CD14-positive monocyte (primary cell): Measurements from ENCODE around the gene P2RX3. TPM values are rescaled to one million over a fixed set of nuclear protein-coding genes. Genes with fewer than 3 reads are reported as not detected.

Source experiments
- DNase-seq, 3 donors: peaks; one replicate each; pipeline ENCODE4 v3.0.0-alpha.2; 2011 to 2022
- H2AFZ ChIP-seq: 2 replicates; pipeline ENCODE4 v1.6.0; 2012; ENCODE audit warnings: mild to moderate bottlenecking, low read depth, low read length, inconsistent platforms; ENCODE audit not compliant: insufficient read depth, poor library complexity, severe bottlenecking
- H3K27ac ChIP-seq, 2 donors: 1 replicate in 1 of 2; 2 replicates in 1 of 2; pipeline ENCODE4 v1.5.1; 2012 to 2013; ENCODE audit warnings: low read length in 2 of 2, control low read depth in 1 of 2, inconsistent platforms in 1 of 2, low read depth in 1 of 2, mild to moderate bottlenecking in 1 of 2
- H3K27me3 ChIP-seq, 2 donors: one replicate each; pipeline versions ENCODE4 v1.6.0 to v1.6.1; 2011 to 2013; ENCODE audit warnings: low read length in 2 of 2; ENCODE audit not compliant: control insufficient read depth in 2 of 2, insufficient read depth in 2 of 2
- H3K36me3 ChIP-seq, 2 donors: replicated peaks in 1 of 2; 1 replicate in 1 of 2; 2 replicates in 1 of 2; pipeline versions ENCODE4 v1.5.1 to v1.6.1; 2012 to 2013; ENCODE audit warnings: low read length in 2 of 2, control low read depth in 1 of 2, inconsistent platforms in 1 of 2, mild to moderate bottlenecking in 1 of 2; ENCODE audit not compliant: insufficient read depth in 2 of 2, control insufficient read depth in 1 of 2
- H3K4me1 ChIP-seq, 2 donors: 1 replicate in 1 of 2; 2 replicates in 1 of 2; pipeline versions ENCODE4 v1.5.1 to v1.6.1; 2012 to 2013; ENCODE audit warnings: low read length in 2 of 2, control low read depth in 1 of 2, inconsistent platforms in 1 of 2, mild to moderate bottlenecking in 1 of 2, moderate library complexity in 1 of 2; ENCODE audit not compliant: insufficient read depth in 2 of 2, control insufficient read depth in 1 of 2
- H3K4me2 ChIP-seq: replicated peaks from 2 replicates; pipeline ENCODE3; 2012; ENCODE audit warnings: low read length, moderate library complexity, mild to moderate bottlenecking; ENCODE audit not compliant: poor library complexity, severe bottlenecking; ENCODE audit errors: extremely low read depth
- H3K4me3 ChIP-seq, 3 experiments: fragments of 200-600 bp in 1 of 3; sonication (generic) in 1 of 3; replicated peaks in 1 of 3; 1 replicate in 2 of 3; 2 replicates in 1 of 3; pipeline ENCODE4 v1.5.1; 2011 to 2013; ENCODE audit warnings: low read length in 3 of 3, mild to moderate bottlenecking in 3 of 3, control low read depth in 2 of 3, low read depth in 2 of 3, inconsistent platforms in 1 of 3, moderate library complexity in 1 of 3
- H3K79me2 ChIP-seq: 2 replicates; pipeline ENCODE4 v1.6.0; 2012; ENCODE audit warnings: mild to moderate bottlenecking, control low read depth, inconsistent platforms, low read length, moderate library complexity; ENCODE audit not compliant: insufficient read depth
- H3K9ac ChIP-seq: 2 replicates; pipeline ENCODE4 v1.6.0; 2017; ENCODE audit warnings: low read length, mild to moderate bottlenecking; ENCODE audit not compliant: insufficient read depth, poor library complexity, severe bottlenecking
- H3K9me3 ChIP-seq, 2 donors: replicated peaks in 1 of 2; 1 replicate in 1 of 2; 2 replicates in 1 of 2; pipeline versions ENCODE4 v1.5.1 to v1.6.1; 2012 to 2013; ENCODE audit warnings: low read length in 2 of 2, control low read depth in 1 of 2; ENCODE audit not compliant: control insufficient read depth in 1 of 2, insufficient read depth in 1 of 2
- H4K20me1 ChIP-seq: 2 replicates; pipeline ENCODE4 v1.6.0; 2012; ENCODE audit warnings: mild to moderate bottlenecking, low read length, control low read depth, moderate library complexity; ENCODE audit not compliant: insufficient read depth
- H3K27ac Mint-ChIP-seq, 7 donors: one replicate each; pipeline ENCODE4 v1.8.0; 2020; ENCODE audit warnings: mild to moderate bottlenecking in 7 of 7, mixed read lengths in 7 of 7, moderate library complexity in 6 of 7, inconsistent platforms in 2 of 7
- H3K27me3 Mint-ChIP-seq, 3 donors: one replicate each; pipeline ENCODE4 v1.8.0; 2021 to 2022; ENCODE audit warnings: low read depth in 3 of 3, mild to moderate bottlenecking in 3 of 3, mixed read lengths in 3 of 3, moderate library complexity in 3 of 3, inconsistent platforms in 1 of 3
- H3K36me3 Mint-ChIP-seq, 2 donors: one replicate each; pipeline ENCODE4 v1.8.0; 2020; ENCODE audit warnings: mixed read lengths in 2 of 2, inconsistent platforms in 1 of 2, mild to moderate bottlenecking in 1 of 2
- H3K4me1 Mint-ChIP-seq: one replicate; pipeline ENCODE4 v1.8.0; 2020; ENCODE audit warnings: mild to moderate bottlenecking, mixed read lengths
- H3K4me3 Mint-ChIP-seq, 2 donors: one replicate each; pipeline ENCODE4 v1.8.0; 2020; ENCODE audit warnings: mild to moderate bottlenecking in 2 of 2, mixed read lengths in 2 of 2, moderate library complexity in 1 of 2
- H3K9me3 Mint-ChIP-seq, 7 donors: one replicate each; pipeline ENCODE4 v1.8.0; 2020 to 2022; ENCODE audit warnings: mixed read lengths in 7 of 7, mild to moderate bottlenecking in 6 of 7, moderate library complexity in 6 of 7, inconsistent platforms in 2 of 7
- WGBS: methylation state at CpG from one replicate; pipeline ENCODE4 v1.1.5; 2013; ENCODE audit warnings: missing lambda C conversion rate; ENCODE audit not compliant: insufficient coverage; 5-methylcytosine and 5-hydroxymethylcytosine counted together
- intact Hi-C, 2 donors: fragments of 100-400 bp; cut with micrococcal nuclease; formaldehyde crosslinking; loops; one replicate each; pipeline versions ENCODE4 v1.15.0 to v1.15.1; 2023
- polyA plus RNA-seq, 3 donors: library from polyadenylated mRNA; depleted of rRNA in 1 of 3; unstranded in 2 of 3; stranded (reverse) in 1 of 3; fragments of 300-500 nt in 2 of 3; fragments of >200 nt in 1 of 3; fragmentation: Illumina TruSeq in 2 of 3; gene quantifications; 1 replicate in 2 of 3; 2 replicates in 1 of 3; pipeline ENCODE4 v1.2.3, GENCODE V29; 2012 to 2021
- TF ChIP-seq, protein P1 (sequence below): fragments of 200-600 bp; IDR thresholded peaks from one replicate; pipeline ENCODE4 v1.8.0; 2022; ENCODE audit warnings: antibody characterized with exemption, mild to moderate bottlenecking

Gene P2RX3
- polyA plus RNA-seq, 3 donors: not detected

DNA sequence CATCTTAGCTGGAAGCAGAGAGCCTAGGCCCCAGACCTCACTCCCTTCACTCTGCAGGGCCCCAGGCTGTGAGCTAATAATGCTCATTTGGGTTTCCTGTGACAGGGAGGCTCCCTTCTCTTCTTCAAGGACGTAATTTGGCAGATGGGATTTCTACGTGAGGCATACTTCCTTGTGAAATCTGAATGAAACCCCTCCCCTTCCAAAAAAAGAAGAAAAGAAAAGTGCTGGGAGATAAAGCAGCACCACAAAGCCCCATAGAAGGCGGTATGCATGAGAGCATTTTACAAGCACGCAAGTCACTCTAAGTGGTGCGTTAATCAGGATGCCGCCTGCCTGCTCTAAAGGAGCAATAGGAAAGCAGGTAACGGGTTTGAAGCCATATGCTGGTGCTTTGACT is 5.7 kb downstream of the P2RX3 start:
- peaks cover 4 to 14% (median 11%) of the 10 kb centered on the region in 3 donors for H3K27me3 Mint-ChIP-seq
- Histone ChIP-seq H3K4me1 (no peaks in the 10 kb centered on the region), H3K27me3 (no peaks in the 10 kb centered on the region), H3K4me2 (no peak overlapping the region), H3K4me3 (no peak overlapping the region), H2AFZ (no peak overlapping the region), H3K36me3 (no peaks in the 10 kb centered on the region), H3K79me2 (no peaks in the 10 kb centered on the region), H3K9ac (no peak overlapping the region), H4K20me1 (no peaks in the 10 kb centered on the region), H3K27ac (no peak overlapping the region), H3K9me3 (no peaks in the 10 kb centered on the region)
- peaks cover 3% of the 10 kb centered on the region for H3K4me1 Mint-ChIP-seq
- DNase-seq: no peak
- H3K27ac Mint-ChIP-seq: no peak overlapping the region
- TF ChIP-seq, protein P1, sequence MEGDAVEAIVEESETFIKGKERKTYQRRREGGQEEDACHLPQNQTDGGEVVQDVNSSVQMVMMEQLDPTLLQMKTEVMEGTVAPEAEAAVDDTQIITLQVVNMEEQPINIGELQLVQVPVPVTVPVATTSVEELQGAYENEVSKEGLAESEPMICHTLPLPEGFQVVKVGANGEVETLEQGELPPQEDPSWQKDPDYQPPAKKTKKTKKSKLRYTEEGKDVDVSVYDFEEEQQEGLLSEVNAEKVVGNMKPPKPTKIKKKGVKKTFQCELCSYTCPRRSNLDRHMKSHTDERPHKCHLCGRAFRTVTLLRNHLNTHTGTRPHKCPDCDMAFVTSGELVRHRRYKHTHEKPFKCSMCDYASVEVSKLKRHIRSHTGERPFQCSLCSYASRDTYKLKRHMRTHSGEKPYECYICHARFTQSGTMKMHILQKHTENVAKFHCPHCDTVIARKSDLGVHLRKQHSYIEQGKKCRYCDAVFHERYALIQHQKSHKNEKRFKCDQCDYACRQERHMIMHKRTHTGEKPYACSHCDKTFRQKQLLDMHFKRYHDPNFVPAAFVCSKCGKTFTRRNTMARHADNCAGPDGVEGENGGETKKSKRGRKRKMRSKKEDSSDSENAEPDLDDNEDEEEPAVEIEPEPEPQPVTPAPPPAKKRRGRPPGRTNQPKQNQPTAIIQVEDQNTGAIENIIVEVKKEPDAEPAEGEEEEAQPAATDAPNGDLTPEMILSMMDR: no peak
- WGBS: 68% methylated on average over 3 of the region's 7 CpGs
- intact Hi-C loops: no loop called here
- H3K9me3 Mint-ChIP-seq: no peaks in the 10 kb centered on the region
- no peaks in the 10 kb centered on the region for H3K36me3 Mint-ChIP-seq
- H3K4me3 Mint-ChIP-seq: no peak overlapping the region

DNA sequence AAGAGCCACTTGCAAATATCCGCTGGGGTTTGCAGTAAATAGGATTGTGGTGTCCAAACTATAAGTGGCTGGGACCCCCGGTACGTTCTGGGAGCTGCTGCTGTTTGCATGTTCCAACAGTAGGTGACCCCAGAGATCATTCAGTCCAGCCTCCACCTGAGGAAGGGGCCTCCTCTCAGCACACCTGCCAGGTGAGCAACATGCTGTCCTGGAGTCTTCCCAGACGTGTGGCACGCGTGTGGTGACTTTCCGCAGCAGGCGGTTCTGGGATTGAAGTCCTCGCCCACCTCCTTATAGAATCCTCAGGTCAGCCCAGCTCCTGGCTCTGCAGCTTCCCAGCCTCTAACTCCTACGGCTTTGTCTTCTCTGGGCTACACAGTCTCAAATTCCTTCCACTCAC is 6.7 kb downstream of the P2RX3 start:
- Histone ChIP-seq H3K4me1 (no peaks in the 10 kb centered on the region), H4K20me1 (no peaks in the 10 kb centered on the region), H3K4me3 (no peak overlapping the region), H3K27me3 (no peaks in the 10 kb centered on the region), H3K79me2 (no peaks in the 10 kb centered on the region), H3K4me2 (no peak overlapping the region), H3K27ac (no peak overlapping the region), H3K9me3 (no peaks in the 10 kb centered on the region), H3K36me3 (no peaks in the 10 kb centered on the region), H2AFZ (no peak overlapping the region), H3K9ac (no peak overlapping the region)
- no peak for DNase-seq
- H3K27me3 Mint-ChIP-seq: peaks cover 3 to 11% (median 10%) of the 10 kb centered on the region in 3 donors
- peaks cover 5% of the 10 kb centered on the region for H3K4me1 Mint-ChIP-seq
- H3K27ac Mint-ChIP-seq: no peak overlapping the region
- WGBS: 94% methylated on average over 5 of the region's 10 CpGs
- intact Hi-C loops: loop anchor here (5.0 kb wide), 3 partner anchors 137 to 297 kb away; no protein-coding TSS in a partner anchor
- no peak overlapping the region for H3K4me3 Mint-ChIP-seq
- TF ChIP-seq, protein P1: no peak
- peaks cover 0 to under 1% (median 0%) of the 10 kb centered on the region in 7 donors for H3K9me3 Mint-ChIP-seq
- no peaks in the 10 kb centered on the region for H3K36me3 Mint-ChIP-seq
